Ramos (cell line): ENCODE data around the gene NOD1.
"Not testable (repeated sequence)": the region's sequence is repeated elsewhere in the genome, so short reads cannot be mapped to it uniquely, and the experiment has no call there.

Experiments used
- in situ Hi-C: fragments of 300-500 bp; cut with MboI; formaldehyde crosslinking; loops from one replicate; pipeline ENCODE4 v1.14.3; 2022; ENCODE audit warnings: low sequenced_read_pairs; ENCODE audit not compliant: unreplicated experiment

NOD1 gene

GRCh38 chr7:30424506-30424905 is 54.1 kb downstream of the NOD1 start:
- in situ Hi-C loops = no loop called here

DNA sequence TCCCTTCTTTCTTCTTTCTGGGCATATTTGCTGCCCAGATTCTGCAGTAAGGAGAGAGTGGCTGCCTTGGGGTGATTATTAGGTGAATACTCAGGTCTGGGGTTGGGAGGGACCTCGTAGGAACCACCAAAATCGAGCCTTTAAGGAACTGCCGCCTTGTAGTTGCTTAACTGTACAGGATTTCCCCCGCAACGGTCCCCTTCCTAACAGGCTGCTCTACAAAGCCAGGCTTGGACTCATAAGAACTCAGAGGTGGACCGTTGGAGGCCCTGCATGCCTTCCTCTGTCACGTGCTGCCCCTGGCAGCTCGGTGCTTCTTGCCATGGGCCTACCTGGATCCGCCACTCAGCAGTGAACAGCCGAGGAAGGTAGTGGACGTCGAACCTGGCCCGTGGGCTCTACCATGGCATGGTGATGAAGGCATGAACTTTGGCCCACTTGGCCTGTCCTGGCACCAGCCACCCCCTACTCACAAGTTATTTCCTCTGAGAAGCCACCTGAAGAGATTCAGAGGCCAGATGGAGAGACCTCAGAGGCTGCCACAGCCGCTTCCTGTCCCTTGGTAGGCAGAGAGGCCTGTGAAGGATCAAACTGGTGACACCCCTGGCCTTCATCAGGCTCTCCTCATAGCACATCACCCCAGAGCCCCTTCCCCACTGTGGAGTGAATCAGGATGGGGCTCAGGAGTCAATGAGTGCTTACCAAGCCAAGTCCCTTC is 54.6 kb downstream of the NOD1 start:
- in situ Hi-C loops = no loop called here

DNA sequence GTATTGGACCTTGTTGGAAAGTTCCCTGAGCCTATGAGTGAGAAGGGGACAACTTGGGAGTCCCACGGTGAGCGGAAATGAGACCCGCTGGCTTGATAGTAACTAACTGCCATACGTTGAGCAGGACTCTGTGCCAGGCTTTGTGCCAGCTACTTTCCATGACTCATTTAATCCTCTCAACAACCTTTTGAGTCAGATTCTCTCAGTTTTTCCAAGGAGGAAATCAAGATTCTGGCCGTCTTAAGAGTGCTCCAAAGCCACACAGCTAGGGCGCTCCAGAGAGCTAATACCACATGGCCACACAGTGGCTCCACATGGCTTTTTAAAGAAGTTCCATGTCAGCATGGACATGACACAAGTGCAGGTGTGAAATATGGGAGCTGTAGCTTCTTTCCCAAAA is 55.7 kb downstream of the NOD1 start:
- in situ Hi-C loops = no loop called here

DNA sequence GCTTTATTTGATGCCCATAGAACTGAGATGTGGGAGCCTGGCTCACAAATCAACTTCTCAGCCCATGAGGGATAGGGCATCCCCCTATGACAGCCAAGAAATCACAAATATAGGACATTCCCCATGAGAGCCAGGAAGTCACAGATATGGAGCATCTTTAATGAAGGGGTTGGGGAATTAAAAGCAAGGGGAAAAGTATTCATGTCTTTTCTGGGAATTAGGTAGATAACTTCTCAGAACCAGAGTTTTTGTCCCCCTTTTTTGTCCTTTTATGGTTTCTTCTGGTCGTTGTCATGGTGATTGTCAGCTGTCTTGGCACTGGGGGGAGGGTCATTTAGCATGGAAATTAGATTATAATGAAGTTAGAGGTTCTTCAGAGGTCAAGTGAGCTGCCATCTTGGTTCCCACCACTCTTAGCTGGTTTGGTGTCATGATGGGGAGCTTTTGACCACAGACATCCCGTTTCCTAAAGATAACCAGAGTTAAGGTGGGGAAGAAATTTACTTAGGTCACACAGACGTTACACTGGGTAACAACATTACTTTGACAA is 56.9 kb downstream of the NOD1 start:
- in situ Hi-C loops = no loop called here

DNA sequence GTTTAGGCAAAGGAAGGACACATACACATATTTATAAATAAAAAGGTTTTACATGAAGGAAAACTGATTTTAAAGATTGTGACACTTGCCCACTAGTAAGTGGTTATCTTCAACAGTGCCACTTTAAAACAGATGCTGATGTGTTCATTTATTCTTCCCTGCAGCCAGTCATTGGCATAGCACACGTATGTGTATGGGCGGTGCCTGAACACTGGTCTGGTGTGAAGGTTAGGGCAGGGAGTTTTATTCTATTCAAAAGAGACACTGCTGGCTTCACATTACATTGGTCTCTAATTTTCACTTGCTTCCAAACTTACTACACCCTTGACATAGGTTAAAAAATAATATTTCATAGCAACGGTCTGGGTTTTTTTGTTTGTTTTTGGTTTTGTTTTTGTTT is 57.9 kb downstream of the NOD1 start:
- in situ Hi-C loops = no loop called here

- in situ Hi-C loops = not testable (repeated sequence)
Measured at GRCh38 chr7:30420080-30420479, 58.5 kb downstream of the NOD1 start.

DNA sequence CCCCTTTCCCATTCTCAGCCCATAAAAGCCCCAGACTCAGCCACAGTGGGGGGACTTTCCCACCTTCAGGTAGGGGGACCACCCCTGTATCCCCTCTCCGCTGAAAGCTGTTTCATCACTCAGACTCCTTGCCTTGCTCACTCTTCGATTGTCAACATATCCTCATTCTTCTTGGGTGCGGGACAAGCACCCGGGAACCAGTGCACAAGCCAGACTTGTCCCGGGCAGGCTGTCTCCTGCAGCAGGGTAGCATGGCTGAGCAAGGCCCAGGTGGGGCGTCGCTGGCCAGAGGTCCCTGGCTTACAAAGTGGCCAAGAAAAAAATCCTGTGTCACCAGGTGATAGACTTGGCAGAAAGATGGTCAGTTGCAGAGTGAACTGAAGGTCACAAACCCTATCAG is 64.7 kb downstream of the NOD1 start:
- in situ Hi-C loops = no loop called here

GRCh38 chr7:30412782-30413504 is 65.6 kb downstream of the NOD1 start:
- in situ Hi-C loops = no loop called here

GRCh38 chr7:30411897-30412296 is 66.7 kb downstream of the NOD1 start:
- in situ Hi-C loops = no loop called here

- in situ Hi-C loops = no loop called here
Measured at GRCh38 chr7:30411173-30411572, 67.4 kb downstream of the NOD1 start.

DNA sequence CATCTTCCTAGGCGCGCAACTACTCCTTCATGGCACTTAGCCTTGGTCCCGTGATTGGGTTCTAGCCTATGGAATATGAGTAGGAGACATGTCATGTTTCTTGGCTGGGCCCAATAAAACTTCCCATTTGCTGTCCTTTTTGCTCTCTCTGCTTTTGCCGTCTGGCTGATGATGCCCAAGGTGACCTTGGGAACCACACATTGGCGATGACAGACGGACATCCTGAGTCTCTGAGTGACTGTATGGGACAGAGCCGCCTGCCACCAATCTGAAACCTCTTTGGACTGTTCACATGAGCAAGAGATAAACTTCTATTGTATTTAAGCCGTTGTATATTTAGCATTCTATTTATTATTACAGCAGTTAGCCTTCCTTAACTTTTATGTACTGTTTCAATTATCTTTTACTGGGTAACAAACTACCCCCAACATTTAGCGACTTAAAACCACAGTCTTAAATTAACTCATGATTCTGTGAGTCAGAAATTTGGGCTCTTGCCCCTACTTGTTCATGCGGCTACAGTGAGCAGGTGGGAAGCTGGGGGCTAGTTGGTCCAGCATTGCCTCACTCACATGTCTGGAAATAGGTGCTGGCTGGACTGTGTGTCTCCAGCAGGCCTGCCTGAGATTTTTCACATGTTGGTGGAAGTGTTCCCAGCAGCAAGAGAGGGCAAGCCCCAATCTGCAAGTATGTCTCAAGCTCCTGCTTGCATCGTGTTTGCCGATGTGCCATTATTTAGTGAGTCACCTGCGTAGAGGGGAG is 71.7 kb downstream of the NOD1 start:
- in situ Hi-C loops = no loop called here

- in situ Hi-C loops = no loop called here
Measured at GRCh38 chr7:30405179-30405578, 73.4 kb downstream of the NOD1 start.

DNA sequence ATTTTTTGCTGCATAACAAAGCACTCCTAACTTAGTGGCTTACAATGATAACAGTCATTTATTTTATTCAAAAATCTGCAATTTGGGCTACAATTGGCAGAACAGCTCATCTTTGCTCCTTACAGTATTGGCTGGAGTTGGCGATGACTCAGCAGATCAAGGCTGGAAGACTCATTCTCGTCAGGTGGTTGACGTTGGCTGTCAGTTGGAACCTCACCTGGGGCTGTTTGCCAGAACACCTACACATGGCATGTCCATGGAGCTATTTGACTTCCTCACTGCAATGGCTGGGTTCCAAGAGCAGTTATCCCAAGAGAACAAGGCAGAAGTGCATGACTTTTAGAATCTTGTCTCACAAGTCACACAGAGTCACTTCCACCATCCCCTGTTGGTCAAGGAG is 75.1 kb downstream of the NOD1 start:
- in situ Hi-C loops = no loop called here

DNA sequence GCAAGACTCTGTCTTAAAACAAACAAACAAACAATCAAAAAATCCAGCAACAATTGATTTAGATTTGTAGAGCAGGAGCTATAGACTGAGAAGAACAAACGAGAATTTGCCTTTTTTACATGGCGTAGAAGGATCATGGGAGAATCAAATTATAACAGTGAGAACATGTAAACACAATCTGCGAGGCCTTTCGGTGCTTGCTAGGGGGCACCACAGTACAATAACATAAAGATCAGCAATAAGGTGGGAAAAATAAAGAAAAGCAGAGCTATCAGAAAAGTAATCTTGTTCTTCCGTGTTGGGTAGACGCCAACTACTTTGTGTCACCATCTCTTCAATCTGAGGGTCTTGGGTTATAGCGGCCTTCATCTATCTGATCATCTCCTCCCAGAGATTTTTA is 82.2 kb downstream of the NOD1 start:
- in situ Hi-C loops = no loop called here

DNA sequence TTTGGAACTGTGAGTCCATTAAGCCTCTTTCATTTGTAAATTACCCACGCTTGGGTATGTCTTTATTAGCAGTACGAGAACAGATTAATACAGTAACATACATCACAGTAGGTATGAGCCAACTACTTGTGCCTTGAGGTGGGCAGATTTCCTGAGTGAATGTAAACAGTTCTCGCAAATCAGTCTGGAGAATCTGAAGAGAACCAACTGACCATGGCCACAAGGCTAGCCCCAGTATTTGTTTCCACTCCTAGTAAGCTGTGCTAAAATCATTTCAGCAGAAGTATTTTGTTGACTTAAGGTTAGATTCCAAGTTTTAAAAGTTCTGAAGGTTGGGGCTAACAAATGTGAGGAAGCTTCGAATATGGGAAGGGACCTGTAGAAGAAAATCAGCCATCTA is 82.9 kb downstream of the NOD1 start:
- in situ Hi-C loops = no loop called here

GRCh38 chr7:30391806-30392205 is 86.8 kb downstream of the NOD1 start:
- in situ Hi-C loops = no loop called here

DNA sequence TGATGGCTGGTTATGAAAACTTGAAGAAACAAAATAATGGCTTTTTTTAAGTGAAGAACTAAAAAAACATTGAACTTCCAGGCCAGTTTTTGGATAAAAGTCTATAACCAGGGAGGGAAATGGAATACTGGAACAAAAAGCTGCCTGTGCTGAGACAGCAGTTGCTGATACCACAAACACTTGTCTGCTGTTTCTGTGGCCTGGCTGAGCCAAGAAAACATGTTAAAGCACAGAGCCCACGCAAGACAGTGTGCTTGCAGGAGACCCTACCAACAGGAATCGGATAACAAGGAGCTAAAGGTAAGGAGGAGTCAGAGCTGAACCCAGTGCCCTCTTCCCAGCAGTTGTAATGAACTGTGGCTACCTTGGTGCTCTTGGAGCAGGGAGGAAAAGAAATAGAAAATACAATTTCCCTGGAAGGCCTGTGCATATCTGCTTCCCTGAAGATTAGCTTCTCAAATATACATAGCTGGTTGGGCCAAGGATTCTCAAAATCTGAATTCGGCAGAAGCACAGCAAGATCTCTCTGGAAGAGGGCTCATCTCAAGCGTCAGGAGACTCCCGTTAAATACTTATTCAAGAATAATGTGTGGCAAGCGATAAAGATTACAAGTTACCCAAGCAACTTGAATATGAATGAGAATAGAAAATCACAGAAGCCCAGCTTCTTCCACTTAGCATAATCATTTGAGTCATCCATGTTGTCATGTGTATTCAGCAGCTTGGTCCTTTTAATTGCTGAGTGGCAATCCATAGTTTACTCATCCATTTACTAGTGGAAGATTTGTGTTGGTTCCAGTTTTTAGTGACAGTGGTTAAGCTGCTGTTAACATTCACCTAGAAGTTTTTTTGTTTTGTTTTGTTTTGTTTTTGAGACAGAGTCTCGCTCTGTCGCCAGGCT is 87.6 kb downstream of the NOD1 start:
- in situ Hi-C loops = no loop called here

- in situ Hi-C loops = no loop called here
Measured at GRCh38 chr7:30389791-30390190, 88.8 kb downstream of the NOD1 start.

GRCh38 chr7:30382607-30383006 is 96.0 kb downstream of the NOD1 start:
- in situ Hi-C loops = no loop called here

- in situ Hi-C loops = not testable (repeated sequence)
Measured at GRCh38 chr7:30380824-30381223, 97.8 kb downstream of the NOD1 start.
